Suprapubic skin (tissue), 4 donors: ENCODE measurements around the gene PLXNA4. TPM values are rescaled to one million over a fixed set of nuclear protein-coding genes. Genes with fewer than 3 reads are reported as not detected.
A peak's percentile ranks its signal among the peaks of the same experiment; 100 is the strongest.

Source experiments
- DNase-seq, 2 donors: peaks; one replicate each; pipeline ENCODE4 v3.0.0-alpha.2; 2019; ENCODE audit warnings: low spot score in 2 of 2
- H3K27ac ChIP-seq: fragments of 200-600 bp; sonication (generic); one replicate; pipeline ENCODE4 v1.5.1; 2019
- H3K27me3 ChIP-seq: fragments of 200-600 bp; sonication (generic); one replicate; pipeline ENCODE4 v1.5.1; 2019
- H3K36me3 ChIP-seq: fragments of 200-600 bp; sonication (generic); one replicate; pipeline ENCODE4 v1.5.1; 2019
- H3K4me1 ChIP-seq: fragments of 200-600 bp; sonication (generic); one replicate; pipeline ENCODE4 v1.5.1; 2019
- H3K4me3 ChIP-seq: fragments of 200-600 bp; sonication (generic); one replicate; pipeline ENCODE4 v1.5.1; 2019; ENCODE audit warnings: mild to moderate bottlenecking
- H3K9me3 ChIP-seq: fragments of 200-600 bp; sonication (generic); one replicate; pipeline ENCODE4 v1.5.1; 2019
- CTCF ChIP-seq, 2 donors: fragments of 200-600 bp in 1 of 2; fragments of 450-650 bp in 1 of 2; sonication (generic) in 1 of 2; IDR thresholded peaks; one replicate each; pipeline ENCODE4 v1.5.1; 2016 to 2019; ENCODE audit warnings: antibody characterized with exemption in 2 of 2, mild to moderate bottlenecking in 1 of 2, moderate library complexity in 1 of 2
- EP300 ChIP-seq: sonication (generic); formaldehyde crosslinking; IDR thresholded peaks from one replicate; pipeline ENCODE4 v1.6.1; 2017; ENCODE audit warnings: antibody characterized with exemption
- POLR2A ChIP-seq, 2 donors: fragments of 450-650 bp; IDR thresholded peaks; one replicate each; pipeline ENCODE4 v1.6.1; 2017; ENCODE audit warnings: antibody characterized with exemption in 2 of 2, mild to moderate bottlenecking in 2 of 2, moderate library complexity in 2 of 2
- POLR2AphosphoS5 ChIP-seq, 3 donors: sonication (generic); formaldehyde crosslinking; IDR thresholded peaks; one replicate each; pipeline ENCODE4 v1.6.1; 2017; ENCODE audit warnings: antibody characterized with exemption in 3 of 3
- WGBS: methylation state at CpG from one replicate; pipeline ENCODE4 v1.1.5; 2018; 5-methylcytosine and 5-hydroxymethylcytosine counted together
- total RNA-seq, 4 donors: library from RNA; depleted of rRNA; stranded (reverse); fragments of >200 nt; gene quantifications; one replicate each; pipeline ENCODE4 v1.1.0, GENCODE V29; 2016

PLXNA4 gene
- total RNA-seq, 4 donors from 2014 or later = 5.4 to 10.7 (median 7.1) TPM

GRCh38 chr7:132152131-132152889 is 424.0 kb downstream of the PLXNA4 start:
- Histone ChIP-seq H3K27ac (no peak overlapping the region), H3K4me1 (peaks cover 21% of the 10 kb centered on the region), H3K27me3 (peaks cover 7% of the 10 kb centered on the region), H3K9me3 (no peaks in the 10 kb centered on the region), H3K36me3 (no peaks in the 10 kb centered on the region), H3K4me3 (no peak overlapping the region)
- 84% methylated on average over 5 of the region's 7 CpGs for WGBS
- DNase-seq = no peak
- no peak for TF ChIP-seq EP300

GRCh38 chr7:132150711-132151110 is 425.6 kb downstream of the PLXNA4 start:
- H3K27ac ChIP-seq = no peak overlapping the region
- DNase-seq = no peak
- H3K36me3 ChIP-seq = no peaks in the 10 kb centered on the region
- peaks cover 28% of the 10 kb centered on the region for H3K4me1 ChIP-seq
- no peak overlapping the region for H3K4me3 ChIP-seq
- H3K27me3 ChIP-seq = peaks cover 6% of the 10 kb centered on the region
- H3K9me3 ChIP-seq = no peaks in the 10 kb centered on the region
- TF ChIP-seq POLR2A (IDR thresholded peaks at IDR 0.05) (no peak), POLR2AphosphoS5 (IDR thresholded peaks at IDR 0.05) (no peak), CTCF (IDR thresholded peaks at IDR 0.05) (no peak), EP300 (no peak)
- 88% methylated on average over 1 of the region's 2 CpGs for WGBS

- no peaks in the 10 kb centered on the region for H3K9me3 ChIP-seq
- peaks cover 6% of the 10 kb centered on the region for H3K27me3 ChIP-seq
- WGBS = 46% methylated on average over 8 of the region's 8 CpGs
- H3K36me3 ChIP-seq = no peaks in the 10 kb centered on the region
- no peak overlapping the region for H3K4me3 ChIP-seq
- TF ChIP-seq CTCF (IDR thresholded peaks at IDR 0.05) (no peak), EP300 (no peak), POLR2AphosphoS5 (IDR thresholded peaks at IDR 0.05) (no peak), POLR2A (IDR thresholded peaks at IDR 0.05) (no peak)
- H3K27ac ChIP-seq = no peak overlapping the region
- H3K4me1 ChIP-seq = peaks cover 37% of the 10 kb centered on the region
- no peak for DNase-seq
Observed at GRCh38 chr7:132149436-132150304, 426.6 kb downstream of the PLXNA4 start.

- TF ChIP-seq POLR2AphosphoS5 (IDR thresholded peaks at IDR 0.05) = no peak
- TF ChIP-seq EP300 = no peak
- TF ChIP-seq CTCF (IDR thresholded peaks at IDR 0.05) = no peak
- TF ChIP-seq POLR2A (IDR thresholded peaks at IDR 0.05) = no peak
- Histone ChIP-seq H3K27ac (peak overlapping the region; percentile 14), H3K4me3 (no peak overlapping the region), H3K36me3 (no peaks in the 10 kb centered on the region), H3K27me3 (peaks cover 4% of the 10 kb centered on the region), H3K4me1 (peaks cover 38% of the 10 kb centered on the region), H3K9me3 (no peaks in the 10 kb centered on the region)
- no peak for DNase-seq
- WGBS = 66% methylated on average over 3 of the region's 3 CpGs
Observed at GRCh38 chr7:132148876-132149275, 427.4 kb downstream of the PLXNA4 start.

GRCh38 chr7:132145466-132145865 is 430.8 kb downstream of the PLXNA4 start:
- no peak for DNase-seq
- no peaks in the 10 kb centered on the region for H3K9me3 ChIP-seq
- no peaks in the 10 kb centered on the region for H3K27me3 ChIP-seq
- H3K27ac ChIP-seq = no peak overlapping the region
- H3K4me1 ChIP-seq = peaks cover 42% of the 10 kb centered on the region
- TF ChIP-seq POLR2A (IDR thresholded peaks at IDR 0.05) (no peak), POLR2AphosphoS5 (IDR thresholded peaks at IDR 0.05) (no peak), EP300 (no peak), CTCF (IDR thresholded peaks at IDR 0.05) (no peak)
- 8% methylated on average over 8 of the region's 8 CpGs for WGBS
- H3K36me3 ChIP-seq = no peaks in the 10 kb centered on the region
- no peak overlapping the region for H3K4me3 ChIP-seq
